ENCODE measurements around the gene ADGRF1. TPM values are rescaled to one million over a fixed set of nuclear protein-coding genes. Genes with fewer than 3 reads are reported as not detected.
"Not testable (repeated sequence)": the region's sequence is repeated elsewhere in the genome, so short reads cannot be mapped to it uniquely, and the experiment has no call there.

The ADGRF1 gene
- polyA plus RNA-seq (2011; rRNA removed) (not detected in 2 replicates), polyA minus RNA-seq (2011; rRNA and poly(A)+ RNA removed) (not detected in 2 replicates)

GRCh38 chr6:47042275-47042791 lies at the start of gene ADGRF1:
Gene ADGRF1, minus strand, starts transcription at chr6:47042332. Its CDS starts 13,271 bp downstream, at chr6:47029061.
- CTCF ChIA-PET = interaction anchor here (1.3 to 1.9 kb wide), 3 partner anchors 54 to 194 kb away, joined by 3 to 9 read pairs (median 5); no protein-coding TSS in a partner anchor
- TF ChIP-seq CTCF (IDR thresholded peaks at IDR 0.05; ENCODE audit: low read depth, low read length) = no peak

GRCh38 chr6:47090881-47091280 lies 48.7 kb upstream of the ADGRF1 start:
- Histone ChIP-seq H3K27me3 (ENCODE audit: control insufficient read depth, insufficient read depth, low read length) (peaks cover 9% of the 10 kb centered on the region), H3K27ac (ENCODE audit: low read depth, low read length) (no peak overlapping the region), H3K9me3 (ENCODE audit: control insufficient read depth, insufficient read depth, low read length) (no peaks in the 10 kb centered on the region), H3K4me3 (ENCODE audit: low read depth, low read length) (no peak overlapping the region)
- DNase-seq (ENCODE audit: low read depth, low spot score) = no peak
- ChIA-PET POLR2A (no interaction called here), CTCF (interaction anchor here (8.6 kb wide), 1 partner anchor 217 kb away, joined by 210 read pairs; the partner anchor contains the start of gene TNFRSF21)
- TF ChIP-seq CTCF (IDR thresholded peaks at IDR 0.05; ENCODE audit: low read depth, low read length) = no peak

More at GRCh38 chr6:47042275-47042791, at the start of gene ADGRF1:
- no peaks in the 10 kb centered on the region for H3K9me3 ChIP-seq (ENCODE audit: control insufficient read depth, insufficient read depth, low read length)
- no peak within 1 kb of the TSS for H3K27ac ChIP-seq (ENCODE audit: low read depth, low read length)
- H3K27me3 ChIP-seq (ENCODE audit: control insufficient read depth, insufficient read depth, low read length) = peaks cover 4% of the 10 kb centered on the region
- DNase-seq (ENCODE audit: low read depth, low spot score) = no peak
- POLR2A ChIA-PET = no interaction called here
- no peak within 1 kb of the TSS for H3K4me3 ChIP-seq (ENCODE audit: low read depth, low read length)

GRCh38 chr6:47089473-47089872 lies 47.3 kb upstream of the ADGRF1 start:
- H3K27ac ChIP-seq (ENCODE audit: low read depth, low read length); DNase-seq (ENCODE audit: low read depth, low spot score); H3K9me3 ChIP-seq (ENCODE audit: control insufficient read depth, insufficient read depth, low read length); H3K4me3 ChIP-seq (ENCODE audit: low read depth, low read length); CTCF ChIA-PET; POLR2A ChIA-PET: not testable (repeated sequence)
- peaks cover 11% of the 10 kb centered on the region for H3K27me3 ChIP-seq (ENCODE audit: control insufficient read depth, insufficient read depth, low read length)

- no peak overlapping the region for H3K4me3 ChIP-seq (ENCODE audit: low read depth, low read length)
- POLR2A ChIA-PET = no interaction called here
- no peaks in the 10 kb centered on the region for H3K9me3 ChIP-seq (ENCODE audit: control insufficient read depth, insufficient read depth, low read length)
- CTCF ChIA-PET = no interaction called here
- no peak for DNase-seq (ENCODE audit: low read depth, low spot score)
- H3K27ac ChIP-seq (ENCODE audit: low read depth, low read length) = no peak overlapping the region
- TF ChIP-seq CTCF (IDR thresholded peaks at IDR 0.05; ENCODE audit: low read depth, low read length) = no peak
- H3K27me3 ChIP-seq (ENCODE audit: control insufficient read depth, insufficient read depth, low read length) = peaks cover 6% of the 10 kb centered on the region
These were observed 44.1 kb upstream of the ADGRF1 start for GRCh38 chr6:47086051-47086770.

- Histone ChIP-seq H3K27me3 (ENCODE audit: control insufficient read depth, insufficient read depth, low read length) (peaks cover 4% of the 10 kb centered on the region), H3K27ac (ENCODE audit: low read depth, low read length) (no peak overlapping the region), H3K9me3 (ENCODE audit: control insufficient read depth, insufficient read depth, low read length) (no peaks in the 10 kb centered on the region), H3K4me3 (ENCODE audit: low read depth, low read length) (no peak overlapping the region)
- POLR2A ChIA-PET = no interaction called here
- no peak for DNase-seq (ENCODE audit: low read depth, low spot score)
- CTCF ChIA-PET = interaction anchor here (3.4 kb wide), 1 partner anchor 12 kb away, joined by 23 read pairs; no protein-coding TSS in a partner anchor
- TF ChIP-seq CTCF (IDR thresholded peaks at IDR 0.05; ENCODE audit: low read depth, low read length) = no peak
These were observed 42.5 kb upstream of the ADGRF1 start for GRCh38 chr6:47084610-47085009.
